Measurements from ENCODE around the gene NTN1.

The NTN1 gene

GRCh38 chr17:9121186-9121820 is 100.0 kb downstream of the NTN1 start:
- Histone ChIP-seq H3K27ac (no peak overlapping the region), H3K9me3 (ENCODE audit: low read depth, low read length) (no peaks in the 10 kb centered on the region), H3K36me3 (ENCODE audit: insufficient read depth, low read length) (no peaks in the 10 kb centered on the region), H3K4me3 (no peak overlapping the region), H3K9ac (ENCODE audit: insufficient read length) (no peak overlapping the region)
- DNase-seq (ENCODE audit: low read depth, low spot score): no peak
- TF ChIP-seq FOXP2 (optimal IDR thresholded peaks at IDR 0.05; ENCODE audit: control extremely low read depth, extremely low read length, insufficient read depth) (no peak), EZH2 (IDR thresholded peaks at IDR 0.05) (no peak), POLR2AphosphoS5 (IDR thresholded peaks at IDR 0.05; ENCODE audit: borderline replicate concordance, low read depth, low read length) (no peak)

- TF ChIP-seq EZH2 (IDR thresholded peaks at IDR 0.05): no peak
- no peak for TF ChIP-seq POLR2AphosphoS5 (IDR thresholded peaks at IDR 0.05; ENCODE audit: borderline replicate concordance, low read depth, low read length)
- no peak for TF ChIP-seq FOXP2 (optimal IDR thresholded peaks at IDR 0.05; ENCODE audit: control extremely low read depth, extremely low read length, insufficient read depth)
- no peaks in the 10 kb centered on the region for H3K9me3 ChIP-seq (ENCODE audit: low read depth, low read length)
- H3K9ac ChIP-seq (ENCODE audit: insufficient read length): no peak overlapping the region
- H3K4me3 ChIP-seq: no peak overlapping the region
- DNase-seq (ENCODE audit: low read depth, low spot score): no peak
- H3K36me3 ChIP-seq (ENCODE audit: insufficient read depth, low read length): no peaks in the 10 kb centered on the region
- H3K27ac ChIP-seq: no peak overlapping the region
Observed at GRCh38 chr17:9123594-9124553, 102.6 kb downstream of the NTN1 start.

DNA sequence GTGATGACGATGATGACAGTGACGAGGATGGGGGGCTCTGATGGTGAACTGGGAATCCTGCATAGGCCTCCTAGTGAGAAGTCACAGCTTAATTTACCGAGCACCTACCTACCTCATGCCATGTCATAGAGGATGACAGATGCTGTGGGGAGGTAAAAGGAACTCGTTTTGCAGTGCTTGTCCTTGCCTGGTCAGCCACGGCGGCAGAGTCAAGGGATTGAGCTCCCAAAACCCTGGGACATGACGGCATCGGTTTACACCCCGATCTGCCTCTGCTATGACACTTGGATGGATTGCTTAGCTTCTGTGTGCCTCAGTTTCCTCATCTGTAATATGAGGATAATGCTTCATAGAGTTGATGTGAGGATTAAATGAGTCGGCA is 103.2 kb downstream of the NTN1 start:
- TF ChIP-seq POLR2AphosphoS5 (IDR thresholded peaks at IDR 0.05; ENCODE audit: borderline replicate concordance, low read depth, low read length) (no peak), FOXP2 (optimal IDR thresholded peaks at IDR 0.05; ENCODE audit: control extremely low read depth, extremely low read length, insufficient read depth) (no peak), EZH2 (IDR thresholded peaks at IDR 0.05) (no peak)
- no peak overlapping the region for H3K27ac ChIP-seq
- no peaks in the 10 kb centered on the region for H3K36me3 ChIP-seq (ENCODE audit: insufficient read depth, low read length)
- no peak for DNase-seq (ENCODE audit: low read depth, low spot score)
- no peak overlapping the region for H3K4me3 ChIP-seq
- H3K9ac ChIP-seq (ENCODE audit: insufficient read length): no peak overlapping the region
- H3K9me3 ChIP-seq (ENCODE audit: low read depth, low read length): no peaks in the 10 kb centered on the region

GRCh38 chr17:9125722-9126121 is 104.4 kb downstream of the NTN1 start:
- Histone ChIP-seq H3K4me3 (no peak overlapping the region), H3K9me3 (ENCODE audit: low read depth, low read length) (no peaks in the 10 kb centered on the region), H3K27ac (no peak overlapping the region), H3K9ac (ENCODE audit: insufficient read length) (no peak overlapping the region), H3K36me3 (ENCODE audit: insufficient read depth, low read length) (no peaks in the 10 kb centered on the region)
- DNase-seq (ENCODE audit: low read depth, low spot score): no peak
- no peak for TF ChIP-seq POLR2AphosphoS5 (IDR thresholded peaks at IDR 0.05; ENCODE audit: borderline replicate concordance, low read depth, low read length)
- TF ChIP-seq EZH2 (IDR thresholded peaks at IDR 0.05): no peak
- TF ChIP-seq FOXP2 (optimal IDR thresholded peaks at IDR 0.05; ENCODE audit: control extremely low read depth, extremely low read length, insufficient read depth): no peak

DNA sequence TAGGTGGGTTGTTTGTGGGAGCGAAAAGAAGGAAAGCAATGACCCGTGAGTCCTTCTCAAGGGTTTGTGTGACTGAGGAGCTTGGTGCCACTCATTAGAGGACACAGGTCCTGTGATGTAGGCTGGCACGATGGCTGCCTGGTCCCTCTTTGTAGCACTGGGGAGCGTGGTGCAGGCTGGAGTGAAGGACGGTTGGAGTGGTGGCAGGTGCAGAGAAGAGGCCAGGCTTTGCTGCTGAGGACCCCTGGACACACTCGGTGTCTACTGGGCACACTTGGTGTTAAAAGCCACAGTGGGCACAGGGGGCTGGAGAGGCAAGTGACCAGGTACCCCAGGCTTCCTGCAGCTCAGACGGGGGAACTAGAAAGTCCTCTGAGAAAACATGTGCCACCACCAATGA is 106.0 kb downstream of the NTN1 start:
- TF ChIP-seq FOXP2 (optimal IDR thresholded peaks at IDR 0.05; ENCODE audit: control extremely low read depth, extremely low read length, insufficient read depth) (no peak), EZH2 (IDR thresholded peaks at IDR 0.05) (no peak), POLR2AphosphoS5 (IDR thresholded peaks at IDR 0.05; ENCODE audit: borderline replicate concordance, low read depth, low read length) (no peak)
- Histone ChIP-seq H3K9ac (ENCODE audit: insufficient read length) (no peak overlapping the region), H3K27ac (no peak overlapping the region), H3K36me3 (ENCODE audit: insufficient read depth, low read length) (no peaks in the 10 kb centered on the region), H3K9me3 (ENCODE audit: low read depth, low read length) (no peaks in the 10 kb centered on the region), H3K4me3 (no peak overlapping the region)
- DNase-seq (ENCODE audit: low read depth, low spot score): no peak

GRCh38 chr17:9131371-9131770 is 110.1 kb downstream of the NTN1 start:
- Histone ChIP-seq H3K9me3 (ENCODE audit: low read depth, low read length) (no peaks in the 10 kb centered on the region), H3K36me3 (ENCODE audit: insufficient read depth, low read length) (no peaks in the 10 kb centered on the region), H3K9ac (ENCODE audit: insufficient read length) (no peak overlapping the region), H3K27ac (no peak overlapping the region), H3K4me3 (no peak overlapping the region)
- TF ChIP-seq POLR2AphosphoS5 (IDR thresholded peaks at IDR 0.05; ENCODE audit: borderline replicate concordance, low read depth, low read length) (no peak), FOXP2 (optimal IDR thresholded peaks at IDR 0.05; ENCODE audit: control extremely low read depth, extremely low read length, insufficient read depth) (no peak), EZH2 (IDR thresholded peaks at IDR 0.05) (no peak)
- no peak for DNase-seq (ENCODE audit: low read depth, low spot score)

DNA sequence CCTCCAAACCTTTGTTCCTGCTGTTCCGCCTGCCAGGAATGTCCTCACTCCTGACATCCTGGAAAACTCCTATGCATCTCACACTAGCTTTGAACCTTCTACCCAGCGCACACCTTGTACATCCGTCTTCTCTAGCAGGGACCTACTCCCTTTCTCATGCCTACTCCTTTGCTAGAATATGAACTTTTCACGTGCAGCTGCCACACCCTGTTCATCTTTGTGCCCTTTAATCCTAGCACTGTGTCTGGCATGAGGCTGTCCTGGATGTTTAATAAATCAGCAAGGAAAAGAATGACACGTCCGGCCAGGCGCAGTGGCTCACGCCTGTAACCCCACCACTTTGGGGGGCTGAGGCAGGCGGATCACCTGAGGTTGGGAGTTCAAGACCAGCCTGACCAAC is 111.0 kb downstream of the NTN1 start:
- TF ChIP-seq FOXP2 (optimal IDR thresholded peaks at IDR 0.05; ENCODE audit: control extremely low read depth, extremely low read length, insufficient read depth) (no peak), POLR2AphosphoS5 (IDR thresholded peaks at IDR 0.05; ENCODE audit: borderline replicate concordance, low read depth, low read length) (no peak), EZH2 (IDR thresholded peaks at IDR 0.05) (no peak)

GRCh38 chr17:9132944-9133610 is 111.8 kb downstream of the NTN1 start:
- H3K36me3 ChIP-seq (ENCODE audit: insufficient read depth, low read length): no peaks in the 10 kb centered on the region
- H3K9ac ChIP-seq (ENCODE audit: insufficient read length): no peak overlapping the region
- H3K27ac ChIP-seq: no peak overlapping the region
- TF ChIP-seq FOXP2 (optimal IDR thresholded peaks at IDR 0.05; ENCODE audit: control extremely low read depth, extremely low read length, insufficient read depth): no peak
- no peaks in the 10 kb centered on the region for H3K9me3 ChIP-seq (ENCODE audit: low read depth, low read length)
- no peak for DNase-seq (ENCODE audit: low read depth, low spot score)
- no peak overlapping the region for H3K4me3 ChIP-seq

More for the DNA sequence above, 111.0 kb downstream of the NTN1 start:
- Histone ChIP-seq H3K36me3 (ENCODE audit: insufficient read depth, low read length) (no peaks in the 10 kb centered on the region), H3K27ac (no peak overlapping the region), H3K4me3 (no peak overlapping the region), H3K9me3 (ENCODE audit: low read depth, low read length) (no peaks in the 10 kb centered on the region), H3K9ac (ENCODE audit: insufficient read length) (no peak overlapping the region)
- DNase-seq (ENCODE audit: low read depth, low spot score): no peak
